Right lung (tissue), 5 donors: ENCODE results near the gene OR10H5. TPM values are rescaled to one million over a fixed set of nuclear protein-coding genes. Genes with fewer than 3 reads are reported as not detected.

Source experiments
- DNase-seq, 2 donors: peaks; one replicate each; pipeline ENCODE4 v3.0.0-alpha.2; 2013
- polyA plus RNA-seq, 5 donors: library from polyadenylated mRNA; unstranded; fragments of 120-200 nt; gene quantifications; one replicate each; pipeline versions ENCODE4 v1.2.1 to v1.2.3, GENCODE V29; 2013; ENCODE audit warnings: inconsistent platforms in 1 of 5, low replicate concordance in 1 of 5; ENCODE audit not compliant: insufficient read length in 5 of 5, insufficient read depth in 1 of 5

OR10H5 gene
- polyA plus RNA-seq, 5 donors, result 0.08 to 0.14 (median 0.12) TPM

GRCh38 chr19:15843203-15843893 is 55.9 kb downstream of the OR10H5 start:
- DNase-seq, result no peak

GRCh38 chr19:15843894-15844222 is 56.4 kb downstream of the OR10H5 start:
- DNase-seq, result peak in 1 of 2 donors; percentile 18

- DNase-seq, result no peak
These were observed 59.5 kb downstream of the OR10H5 start for GRCh38 chr19:15846923-15847322.

GRCh38 chr19:15850385-15850784 is 62.9 kb downstream of the OR10H5 start:
- DNase-seq, result no peak

Other genes starting within 250 kb of the OR10H5 start
- gene CYP4F8, start 172.4 kb upstream of the OR10H5 start, polyA plus RNA-seq, result under 1 TPM in 2 of 5 donors, not detected in 3; 0.04 to 0.09 TPM
- gene CYP4F3, start 146.8 kb upstream of the OR10H5 start, polyA plus RNA-seq, result 1 to 10 TPM in 1 of 5 donors, under 1 TPM in 4; 0.09 to 1.1 (median 0.27) TPM
- 10 to 100 TPM in 3 of 5 donors, 1 to 10 TPM in 2; 5.4 to 12.1 (median 10.7) TPM for gene CYP4F12, start 114.6 kb upstream of the OR10H5 start, polyA plus RNA-seq
- not detected for gene OR10H2, start 59.6 kb upstream of the OR10H5 start, polyA plus RNA-seq
- gene OR10H3, start 49.7 kb upstream of the OR10H5 start, polyA plus RNA-seq, result not detected
- under 1 TPM in 4 of 5 donors, not detected in 1; 0.03 to 0.09 (median 0.06) TPM for gene OR10H1, start 28.0 kb downstream of the OR10H5 start, polyA plus RNA-seq
- not detected for gene CYP4F2, start 110.4 kb downstream of the OR10H5 start, polyA plus RNA-seq
- not detected for gene CYP4F11, start 146.9 kb downstream of the OR10H5 start, polyA plus RNA-seq
- not detected for gene OR10H4, start 161.3 kb downstream of the OR10H5 start, polyA plus RNA-seq